ENCODE data around the gene MGMT.

- TF ChIP-seq ZNF274 (IDR thresholded peaks at IDR 0.05; ENCODE audit: low read depth, low read length) (no peak), YY1 (IDR thresholded peaks at IDR 0.05; ENCODE audit: insufficient read depth, insufficient read length) (no peak), SUZ12 (IDR thresholded peaks at IDR 0.05; ENCODE audit: extremely low read depth, insufficient read depth, insufficient read length) (no peak)
These were observed 230.6 kb downstream of the MGMT start for GRCh38 chr10:129697463-129698247.
